Breast epithelium (tissue), 3 donors: Measurements from ENCODE around the gene ZSWIM8.

Experiments used
- CTCF ChIP-seq, 3 donors: fragments of 450-650 bp; IDR thresholded peaks; one replicate each; pipeline ENCODE4 v1.5.1; 2016 to 2017; ENCODE audit warnings: antibody characterized with exemption in 3 of 3, mild to moderate bottlenecking in 3 of 3, moderate library complexity in 3 of 3
- POLR2A ChIP-seq: fragments of 450-650 bp; IDR thresholded peaks from one replicate; pipeline ENCODE4 v1.6.1; 2016; ENCODE audit warnings: antibody characterized with exemption, mild to moderate bottlenecking, moderate library complexity
- POLR2AphosphoS5 ChIP-seq, 3 donors: sonication (generic); formaldehyde crosslinking; IDR thresholded peaks; one replicate each; pipeline ENCODE4 v1.6.1; 2017; ENCODE audit warnings: antibody characterized with exemption in 3 of 3

GRCh38 chr10:73838827-73839226 is 53.4 kb downstream of the ZSWIM8 start:
- TF ChIP-seq CTCF (IDR thresholded peaks at IDR 0.05) (no peak), POLR2AphosphoS5 (IDR thresholded peaks at IDR 0.05) (no peak), POLR2A (no peak)
